Measurements from ENCODE around the gene RHOD. TPM values are rescaled to one million over a fixed set of nuclear protein-coding genes. Genes with fewer than 3 reads are reported as not detected.

RHOD gene
- polyA plus RNA-seq, 1 of the 3 experiments (the other 2 are of a cell fraction) = not detected

- TF ChIP-seq ZBTB33 (IDR thresholded peaks at IDR 0.05; ENCODE audit: borderline replicate concordance, low read depth) = no peak
- no peak for TF ChIP-seq FOSL2 (IDR thresholded peaks at IDR 0.05; ENCODE audit: borderline replicate concordance, low read depth)
- TF ChIP-seq ELF1 (IDR thresholded peaks at IDR 0.05) = no peak
- no peak for TF ChIP-seq RXRA (IDR thresholded peaks at IDR 0.05; ENCODE audit: borderline replicate concordance, low read depth)
- TF ChIP-seq TAF1 (IDR thresholded peaks at IDR 0.05; ENCODE audit: borderline replicate concordance, low read depth, low read length) = no peak
- no peak for TF ChIP-seq IRF3 (IDR thresholded peaks at IDR 0.05; ENCODE audit: low read depth, low read length)
- TF ChIP-seq RCOR1 (IDR thresholded peaks at IDR 0.05; ENCODE audit: low read length) = no peak
- POLR2A ChIA-PET = no interaction called here
Observed at GRCh38 chr11:67090717-67091116, 34.1 kb downstream of the RHOD start.

GRCh38 chr11:67095214-67095507 lies 38.5 kb downstream of the RHOD start:
- H3K9me2 ChIP-seq = no peaks in the 10 kb centered on the region
- ChIA-PET POLR2A (no interaction called here), CTCF (interaction anchor here (0.9 to 3.8 kb wide), 7 partner anchors 11 to 222 kb away, joined by 3 to 23 read pairs (median 5); no protein-coding TSS in a partner anchor)
- no peaks in the 10 kb centered on the region for H3K4me1 ChIP-seq (ENCODE audit: control insufficient read depth in 1 of 2, insufficient read depth in 2 of 2, low read depth in 1 of 2, low read length in 1 of 2)
- 67% methylated on average over 1 of the region's 1 CpG for WGBS (ENCODE audit: low lambda C conversion rate)
- H4K20me1 ChIP-seq (ENCODE audit: insufficient read depth) = no peaks in the 10 kb centered on the region
- no peaks in the 10 kb centered on the region for H3K27me3 ChIP-seq (ENCODE audit: insufficient read depth)
- no peak overlapping the region for H3K27ac ChIP-seq (ENCODE audit: low read depth in 2 of 2, low read length in 1 of 2)
- H3F3A ChIP-seq (replicated peaks; ENCODE audit: insufficient read depth) = no peaks in the 10 kb centered on the region
- H3K79me2 ChIP-seq (ENCODE audit: insufficient read depth) = no peaks in the 10 kb centered on the region
- no peak overlapping the region for H3K4me2 ChIP-seq
- no peak overlapping the region for H3K4me3 ChIP-seq (ENCODE audit: low read depth in 2 of 2, low read length in 1 of 2)
- no peaks in the 10 kb centered on the region for H3K9me3 ChIP-seq
- no peak overlapping the region for H2AFZ ChIP-seq (ENCODE audit: low read depth)
- TF ChIP-seq CTCF (IDR thresholded peaks at IDR 0.05) (peak; percentile 1; the same call in 1 of the 2 replicates), USF2 (IDR thresholded peaks at IDR 0.05; ENCODE audit: borderline replicate concordance, low read depth, low read length) (no peak)
- no peaks in the 10 kb centered on the region for H3K36me3 ChIP-seq (replicated peaks in 1 of 2; ENCODE audit: control insufficient read depth in 1 of 2, insufficient read depth in 2 of 2, low read length in 1 of 2)
- no peak for DNase-seq
- no peak overlapping the region for H3K9ac ChIP-seq

More at GRCh38 chr11:67090717-67091116, 34.1 kb downstream of the RHOD start:
- no peaks in the 10 kb centered on the region for H3F3A ChIP-seq (replicated peaks; ENCODE audit: insufficient read depth)
- H3K9me2 ChIP-seq = no peaks in the 10 kb centered on the region
- DNase-seq = no peak
- H3K79me2 ChIP-seq (ENCODE audit: insufficient read depth) = no peaks in the 10 kb centered on the region
- no peaks in the 10 kb centered on the region for H4K20me1 ChIP-seq (ENCODE audit: insufficient read depth)
- H3K36me3 ChIP-seq (replicated peaks in 1 of 2; ENCODE audit: control insufficient read depth in 1 of 2, insufficient read depth in 2 of 2, low read length in 1 of 2) = no peaks in the 10 kb centered on the region
- CTCF ChIA-PET = interaction anchor here (1.6 kb wide), 1 partner anchor 10 kb away, joined by 6 read pairs; no protein-coding TSS in a partner anchor
- H3K4me3 ChIP-seq (ENCODE audit: low read depth in 2 of 2, low read length in 1 of 2) = no peak overlapping the region
- H3K9me3 ChIP-seq = no peaks in the 10 kb centered on the region
- H3K9ac ChIP-seq = no peak overlapping the region
- 90% methylated on average over 8 of the region's 8 CpGs for WGBS (ENCODE audit: low lambda C conversion rate)
- no peaks in the 10 kb centered on the region for H3K4me1 ChIP-seq (ENCODE audit: control insufficient read depth in 1 of 2, insufficient read depth in 2 of 2, low read depth in 1 of 2, low read length in 1 of 2)
- no peaks in the 10 kb centered on the region for H3K27me3 ChIP-seq (ENCODE audit: insufficient read depth)
- no peak overlapping the region for H3K4me2 ChIP-seq
- no peak overlapping the region for H2AFZ ChIP-seq (ENCODE audit: low read depth)
- no peak overlapping the region for H3K27ac ChIP-seq (ENCODE audit: low read depth in 2 of 2, low read length in 1 of 2)

All from SK-N-SH (cell line).